Activated CD4-positive, alpha-beta T cell treated with anti-CD3 and anti-CD28 coated beads, Interleukin-2, amount 10 ng/mL, durations not matched to agents 24 days and 14 days (primary cell): ENCODE measurements around the gene SUGP1. TPM values are rescaled to one million over a fixed set of nuclear protein-coding genes. Genes with fewer than 3 reads are reported as not detected.

Experiments used
- DNase-seq: peaks from one replicate; pipeline ENCODE4 v3.0.0; 2022
- H3K27ac Mint-ChIP-seq: one replicate; pipeline ENCODE4 v1.8.0; 2022; ENCODE audit warnings: mild to moderate bottlenecking, mixed read lengths
- H3K27me3 Mint-ChIP-seq: one replicate; pipeline ENCODE4 v1.8.0; 2022; ENCODE audit warnings: mixed read lengths
- H3K36me3 Mint-ChIP-seq: one replicate; pipeline ENCODE4 v1.8.0; 2022; ENCODE audit warnings: low read depth, mild to moderate bottlenecking, mixed read lengths
- H3K4me1 Mint-ChIP-seq: one replicate; pipeline ENCODE4 v1.8.0; 2021; ENCODE audit warnings: mixed read lengths
- H3K4me3 Mint-ChIP-seq: one replicate; pipeline ENCODE4 v1.8.0; 2022; ENCODE audit warnings: mild to moderate bottlenecking, moderate library complexity, mixed read lengths
- H3K9me3 Mint-ChIP-seq: one replicate; pipeline ENCODE4 v1.8.0; 2021; ENCODE audit warnings: mixed read lengths
- intact Hi-C: fragments of 100-400 bp; cut with micrococcal nuclease; formaldehyde crosslinking; loops from one replicate; pipeline ENCODE4 v1.15.1; 2023
- total RNA-seq: library from RNA; stranded (reverse); gene quantifications from 2 replicates; pipeline ENCODE4 v1.2.3, GENCODE V29; 2022

The SUGP1 gene
- total RNA-seq, 1 donor from 2014 or later: 72.0 TPM

GRCh38 chr19:19230999-19231398 is 89.3 kb downstream of the SUGP1 start:
- H3K36me3 Mint-ChIP-seq: no peaks in the 10 kb centered on the region

GRCh38 chr19:19229701-19230100 is 90.6 kb downstream of the SUGP1 start:
- no peaks in the 10 kb centered on the region for H3K36me3 Mint-ChIP-seq
- H3K27me3 Mint-ChIP-seq: peaks cover 4% of the 10 kb centered on the region
- H3K27ac Mint-ChIP-seq: no peak overlapping the region
- H3K9me3 Mint-ChIP-seq: no peaks in the 10 kb centered on the region
- no peak overlapping the region for H3K4me3 Mint-ChIP-seq
- DNase-seq: no peak
- intact Hi-C loops: no loop called here
- H3K4me1 Mint-ChIP-seq: no peaks in the 10 kb centered on the region

More at GRCh38 chr19:19230999-19231398, 89.3 kb downstream of the SUGP1 start:
- no peak overlapping the region for H3K4me3 Mint-ChIP-seq
- H3K27ac Mint-ChIP-seq: no peak overlapping the region
- H3K4me1 Mint-ChIP-seq: no peaks in the 10 kb centered on the region
- H3K9me3 Mint-ChIP-seq: peaks cover 4% of the 10 kb centered on the region
- intact Hi-C loops: no loop called here
- H3K27me3 Mint-ChIP-seq: no peaks in the 10 kb centered on the region
- no peak for DNase-seq

- DNase-seq: no peak
- Mint-ChIP-seq H3K9me3 (no peaks in the 10 kb centered on the region), H3K36me3 (no peaks in the 10 kb centered on the region), H3K27ac (no peak overlapping the region), H3K4me3 (no peak overlapping the region), H3K27me3 (peaks cover 16% of the 10 kb centered on the region), H3K4me1 (no peaks in the 10 kb centered on the region)
- intact Hi-C loops: no loop called here
Measured at GRCh38 chr19:19227217-19227616, 93.1 kb downstream of the SUGP1 start.

- Mint-ChIP-seq H3K27ac (no peak overlapping the region), H3K27me3 (peaks cover 16% of the 10 kb centered on the region), H3K36me3 (no peaks in the 10 kb centered on the region), H3K4me3 (no peak overlapping the region), H3K4me1 (no peaks in the 10 kb centered on the region), H3K9me3 (no peaks in the 10 kb centered on the region)
- intact Hi-C loops: no loop called here
- no peak for DNase-seq
Measured at GRCh38 chr19:19226663-19227062, 93.6 kb downstream of the SUGP1 start.

GRCh38 chr19:19226204-19226603 is 94.1 kb downstream of the SUGP1 start:
- Mint-ChIP-seq H3K27me3 (peaks cover 16% of the 10 kb centered on the region), H3K27ac (no peak overlapping the region), H3K36me3 (no peaks in the 10 kb centered on the region), H3K4me1 (no peaks in the 10 kb centered on the region), H3K4me3 (no peak overlapping the region), H3K9me3 (no peaks in the 10 kb centered on the region)
- no peak for DNase-seq
- intact Hi-C loops: no loop called here

Other genes starting within 250 kb of the SUGP1 start
- 40.7 and 44.1 TPM in 2 replicates for gene TMEM161A, start 182.0 kb downstream of the SUGP1 start, total RNA-seq
- gene MEF2B, start 150.2 kb downstream of the SUGP1 start, total RNA-seq: 2.9 and 3.0 TPM in 2 replicates
- 34.8 and 38.9 TPM in 2 replicates for gene BORCS8, start 128.4 kb downstream of the SUGP1 start, total RNA-seq
- 111 and 113 TPM in 2 replicates for gene RFXANK, start 128.3 kb downstream of the SUGP1 start, total RNA-seq
- 48.3 and 52.3 TPM in 2 replicates for gene NR2C2AP, start 117.1 kb downstream of the SUGP1 start, total RNA-seq
- gene NCAN, start 108.6 kb downstream of the SUGP1 start, total RNA-seq: 0.02 TPM in 1 of 2 replicates, not detected in the other
- gene TM6SF2, start 47.2 kb downstream of the SUGP1 start, total RNA-seq: not detected in 2 replicates
- 61.8 and 73.0 TPM in 2 replicates for gene MAU2, start 320 bp upstream of the SUGP1 start, total RNA-seq
- gene GATAD2A, start 85.2 kb upstream of the SUGP1 start, total RNA-seq: 134 and 135 TPM in 2 replicates
- gene TSSK6, start 195.0 kb upstream of the SUGP1 start, total RNA-seq: 3.3 and 4.4 TPM in 2 replicates
- gene NDUFA13, start 195.7 kb upstream of the SUGP1 start, total RNA-seq: 370 and 391 TPM in 2 replicates
- gene YJEFN3, start 208.4 kb upstream of the SUGP1 start, total RNA-seq: 11.4 and 14.6 TPM in 2 replicates
- gene CILP2, start 217.8 kb upstream of the SUGP1 start, total RNA-seq: 0.14 TPM in 2 replicates